Urinary bladder (tissue), 4 donors: ENCODE data around the gene OR6B1. TPM values are rescaled to one million over a fixed set of nuclear protein-coding genes. Genes with fewer than 3 reads are reported as not detected.
"Not testable (repeated sequence)": the region's sequence is repeated elsewhere in the genome, so short reads cannot be mapped to it uniquely, and the experiment has no call there.

ENCODE experiments used
- DNase-seq: peaks from one replicate; pipeline ENCODE4 v3.0.0-alpha.2; 2015; ENCODE audit errors: extremely low spot score
- H3K27ac ChIP-seq: one replicate; pipeline ENCODE4 v1.5.1; 2013; ENCODE audit warnings: low read depth, mild to moderate bottlenecking, moderate library complexity
- H3K36me3 ChIP-seq: one replicate; pipeline ENCODE4 v1.6.1; 2013; ENCODE audit warnings: mild to moderate bottlenecking, moderate library complexity; ENCODE audit not compliant: insufficient read depth
- H3K4me1 ChIP-seq: one replicate; pipeline ENCODE4 v1.6.1; 2013; ENCODE audit warnings: mild to moderate bottlenecking, moderate library complexity; ENCODE audit not compliant: insufficient read depth
- H3K4me3 ChIP-seq: one replicate; pipeline ENCODE4 v1.5.1; 2013; ENCODE audit warnings: low read depth, low read length
- WGBS: extraction: QIAGEN DNeasy Blood & Tissue Kit; methylation state at CpG from one replicate; pipeline ENCODE4 v1.1.7; 2013; 5-methylcytosine and 5-hydroxymethylcytosine counted together
- polyA plus RNA-seq: library from polyadenylated mRNA; stranded (reverse); fragments of 200-250 nt; gene quantifications from one replicate; pipeline ENCODE4 v1.2.3, GENCODE V29; 2013
- total RNA-seq: library from RNA; depleted of rRNA; stranded (reverse); fragments of >200 nt; gene quantifications from one replicate; pipeline ENCODE4 v1.2.3, GENCODE V29; 2014
- donor health status: healthy with polysubstance abuse.
- donor health status: healthy.

Gene OR6B1
- total and polyA plus RNA-seq, 2 donors: not detected

GRCh38 chr7:144035385-144035784, 35.3 kb downstream of the OR6B1 start:
- H3K4me3 ChIP-seq: no peak overlapping the region
- no peak for DNase-seq
- no peaks in the 10 kb centered on the region for H3K4me1 ChIP-seq
- H3K36me3 ChIP-seq: no peaks in the 10 kb centered on the region
- no peak overlapping the region for H3K27ac ChIP-seq

- 0% methylated on average over 1 of the region's 1 CpG for WGBS
- DNase-seq: no peak
- no peaks in the 10 kb centered on the region for H3K4me1 ChIP-seq
- H3K27ac ChIP-seq: no peak overlapping the region
- no peak overlapping the region for H3K4me3 ChIP-seq
- no peaks in the 10 kb centered on the region for H3K36me3 ChIP-seq
Measured at GRCh38 chr7:144036302-144036885, 36.3 kb downstream of the OR6B1 start.

GRCh38 chr7:144037414-144038035, 37.4 kb downstream of the OR6B1 start:
- Histone ChIP-seq H3K4me3 (no peak overlapping the region), H3K4me1 (no peaks in the 10 kb centered on the region), H3K36me3 (no peaks in the 10 kb centered on the region), H3K27ac (no peak overlapping the region)
- WGBS: 73% methylated on average over 1 of the region's 1 CpG
- DNase-seq: no peak

- no peak for DNase-seq
- no peak overlapping the region for H3K27ac ChIP-seq
- 52% methylated on average over 4 of the region's 4 CpGs for WGBS
Measured at GRCh38 chr7:144038887-144039286, 38.8 kb downstream of the OR6B1 start.

GRCh38 chr7:144048648-144049047, 48.5 kb downstream of the OR6B1 start, which contains the start of gene OR2A5:
TSS of gene OR2A5 (plus strand) at chr7:144048948. CDS start at chr7:144050402, 1,454 bp downstream.
- no peak for DNase-seq
- 63% methylated on average over 1 of the region's 1 CpG for WGBS
- Histone ChIP-seq H3K27ac (no peak within 1 kb of the TSS), H3K4me3 (no peak within 1 kb of the TSS), H3K4me1 (no peaks in the 10 kb centered on the region), H3K36me3 (no peaks in the 10 kb centered on the region)

More at GRCh38 chr7:144038887-144039286, 38.8 kb downstream of the OR6B1 start:
- Histone ChIP-seq H3K4me1 (no peaks in the 10 kb centered on the region), H3K4me3 (no peak overlapping the region), H3K36me3 (no peaks in the 10 kb centered on the region)

- Histone ChIP-seq H3K27ac (no peak overlapping the region), H3K4me1 (no peaks in the 10 kb centered on the region), H3K36me3 (no peaks in the 10 kb centered on the region), H3K4me3 (no peak overlapping the region)
- no peak for DNase-seq
- 51% methylated on average over 2 of the region's 2 CpGs for WGBS
Measured at GRCh38 chr7:144049491-144049890, 49.4 kb downstream of the OR6B1 start.

GRCh38 chr7:144050093-144050492, 50.0 kb downstream of the OR6B1 start:
- DNase-seq: no peak
- H3K4me1 ChIP-seq: no peaks in the 10 kb centered on the region
- no peaks in the 10 kb centered on the region for H3K36me3 ChIP-seq
- H3K27ac ChIP-seq: no peak overlapping the region
- WGBS: 21% methylated on average over 3 of the region's 3 CpGs
- H3K4me3 ChIP-seq: no peak overlapping the region

- not testable (repeated sequence) for H3K36me3 ChIP-seq, H3K4me3 ChIP-seq, H3K27ac ChIP-seq, DNase-seq, H3K4me1 ChIP-seq
- WGBS: 88% methylated on average over 8 of the region's 8 CpGs
Measured at GRCh38 chr7:144050884-144051283, 50.8 kb downstream of the OR6B1 start.

GRCh38 chr7:144057954-144058353, 57.8 kb downstream of the OR6B1 start:
- no peaks in the 10 kb centered on the region for H3K36me3 ChIP-seq
- DNase-seq: no peak
- no peak overlapping the region for H3K4me3 ChIP-seq
- H3K27ac ChIP-seq: no peak overlapping the region
- H3K4me1 ChIP-seq: no peaks in the 10 kb centered on the region
- WGBS: 73% methylated on average over 3 of the region's 3 CpGs

Other genes starting within 250 kb of the OR6B1 start
- 3.4 TPM for gene CTAGE6, start 242.6 kb upstream of the OR6B1 start, total RNA-seq
- not detected for gene CTAGE6, start 242.6 kb upstream of the OR6B1 start, polyA plus RNA-seq
- gene TCAF1, start 98.1 kb upstream of the OR6B1 start, total RNA-seq: 67.0 TPM
- gene TCAF1, start 98.1 kb upstream of the OR6B1 start, polyA plus RNA-seq: 27.3 TPM
- gene OR2F2, start 65.1 kb upstream of the OR6B1 start, total RNA-seq: not detected
- not detected for gene OR2F2, start 65.1 kb upstream of the OR6B1 start, polyA plus RNA-seq
- gene OR2F1, start 45.5 kb upstream of the OR6B1 start, total RNA-seq: not detected
- not detected for gene OR2F1, start 45.5 kb upstream of the OR6B1 start, polyA plus RNA-seq
- not detected for gene OR2A5, start 48.6 kb downstream of the OR6B1 start, total RNA-seq
- gene OR2A5, start 48.6 kb downstream of the OR6B1 start, polyA plus RNA-seq: not detected
- not detected for gene OR2A25, start 69.5 kb downstream of the OR6B1 start, total RNA-seq
- gene OR2A25, start 69.5 kb downstream of the OR6B1 start, polyA plus RNA-seq: not detected
- gene OR2A12, start 86.0 kb downstream of the OR6B1 start, total RNA-seq: not detected
- gene OR2A12, start 86.0 kb downstream of the OR6B1 start, polyA plus RNA-seq: not detected
- gene OR2A2, start 109.3 kb downstream of the OR6B1 start, total RNA-seq: not detected
- gene OR2A2, start 109.3 kb downstream of the OR6B1 start, polyA plus RNA-seq: not detected
- not detected for gene OR2A14, start 122.9 kb downstream of the OR6B1 start, total RNA-seq
- gene OR2A14, start 122.9 kb downstream of the OR6B1 start, polyA plus RNA-seq: not detected
- 7.8 TPM for gene CTAGE4, start 183.1 kb downstream of the OR6B1 start, total RNA-seq
- 0.27 TPM for gene CTAGE4, start 183.1 kb downstream of the OR6B1 start, polyA plus RNA-seq
- 6.5 TPM for gene ARHGEF35, start 195.5 kb downstream of the OR6B1 start, total RNA-seq
- gene ARHGEF35, start 195.5 kb downstream of the OR6B1 start, polyA plus RNA-seq: 2.9 TPM
- 0.42 TPM for gene OR2A42, start 239.3 kb downstream of the OR6B1 start, total RNA-seq
- 0.04 TPM for gene OR2A42, start 239.3 kb downstream of the OR6B1 start, polyA plus RNA-seq